SW480 (cell line): ENCODE results near the gene TNFRSF12A.
"Not testable (repeated sequence)": the region's sequence is repeated elsewhere in the genome, so short reads cannot be mapped to it uniquely, and the experiment has no call there.

Source experiments
- DNase-seq: peaks from one replicate; pipeline ENCODE4 v3.0.0-alpha.2; 2016; ENCODE audit warnings: low spot score

Gene TNFRSF12A

DNA sequence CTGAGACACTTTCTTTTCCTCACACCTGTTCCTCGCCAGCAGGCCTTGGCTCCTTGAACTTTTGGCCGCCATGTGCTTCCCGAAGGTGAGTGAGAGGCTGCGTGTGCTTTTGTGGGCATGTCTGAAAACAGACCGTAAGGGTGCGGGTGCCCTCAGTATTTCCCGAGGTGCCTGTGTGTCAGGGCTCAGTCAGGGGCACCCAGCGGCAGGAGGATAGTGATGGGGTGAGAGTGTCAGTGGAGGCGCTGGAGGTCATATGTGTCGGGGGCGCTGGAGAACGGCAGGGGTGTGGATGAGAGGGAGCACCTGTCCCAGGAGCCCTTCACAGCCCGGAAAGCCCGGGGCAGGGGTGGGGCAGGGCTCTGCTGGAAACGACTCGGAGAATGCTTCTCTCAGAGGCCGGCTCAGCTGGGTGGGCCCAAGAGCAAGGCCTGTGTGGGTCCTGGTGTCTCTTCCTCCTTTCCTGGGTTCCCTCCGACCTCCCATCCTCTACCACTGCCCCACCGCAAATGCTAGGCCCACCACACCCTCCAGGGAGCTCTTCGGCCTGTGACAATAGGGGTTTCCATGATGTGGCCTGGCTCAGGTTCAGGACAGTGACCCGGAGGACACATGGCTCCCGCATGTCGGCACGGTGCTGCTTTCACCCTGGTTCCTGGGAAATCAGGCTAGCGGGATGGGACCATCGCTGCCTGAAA lies 45.7 kb downstream of the TNFRSF12A start:
- no peak for DNase-seq

DNA sequence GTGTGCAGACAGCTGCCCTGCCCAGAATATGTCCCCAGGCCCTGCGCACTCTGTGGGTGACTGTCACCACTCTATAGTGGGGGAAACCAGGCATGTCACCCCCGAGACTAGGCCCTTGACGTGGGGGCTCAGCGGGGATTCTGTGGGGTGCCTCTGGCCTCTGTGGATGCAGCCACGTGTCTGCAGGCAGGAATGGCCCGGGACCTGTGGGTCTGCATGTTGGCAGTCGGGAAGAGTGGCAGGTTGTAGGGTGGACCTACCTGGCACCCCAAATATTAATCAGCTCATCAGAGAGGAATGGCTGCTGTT lies 46.2 kb downstream of the TNFRSF12A start:
- DNase-seq = no peak

- DNase-seq = no peak
Measured at GRCh38 chr16:3068487-3068886, 48.3 kb downstream of the TNFRSF12A start.

DNA sequence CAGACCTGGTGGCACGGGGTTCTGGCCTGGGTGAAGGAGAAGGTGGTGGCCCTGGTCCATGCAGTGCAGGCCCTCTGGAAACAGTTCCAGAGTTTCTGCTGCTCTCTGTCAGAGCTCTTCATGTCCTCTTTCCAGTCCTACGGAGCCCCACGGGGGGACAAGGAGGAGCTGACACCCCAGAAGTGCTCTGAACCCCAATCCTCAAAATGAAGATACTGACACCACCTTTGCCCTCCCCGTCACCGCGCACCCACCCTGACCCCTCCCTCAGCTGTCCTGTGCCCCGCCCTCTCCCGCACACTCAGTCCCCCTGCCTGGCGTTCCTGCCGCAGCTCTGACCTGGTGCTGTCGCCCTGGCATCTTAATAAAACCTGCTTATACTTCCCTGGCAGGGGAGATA lies 49.0 kb downstream of the TNFRSF12A start:
- DNase-seq = not testable (repeated sequence)

- no peak for DNase-seq
Measured at GRCh38 chr16:3070608-3071111, 50.5 kb downstream of the TNFRSF12A start.

- no peak for DNase-seq
Measured at GRCh38 chr16:3071655-3072054, 51.5 kb downstream of the TNFRSF12A start.
